HepG2 (cell line): ENCODE data around the gene SCUBE1. TPM values are rescaled to one million over a fixed set of nuclear protein-coding genes. Genes with fewer than 3 reads are reported as not detected.

Experiments
- ATAC-seq: fragments of 200-7000 bp; cut with Tn5 transposase; 3 replicates; pipeline ENCODE4 v1.9.1; 2020; ENCODE audit warnings: mild to moderate bottlenecking, moderate library complexity
- BruUV-seq: library from RNA; stranded (reverse); fragments of 400-500 nt; replicated peaks from 2 replicates; lab custom pipeline; 2021; lab: Mats Ljungman, UMichigan
- CTCF ChIA-PET: fragments of 300-600 bp; formaldehyde crosslinking; extraction: SDS; loops from one replicate; lab custom pipeline; 2021; ENCODE audit warnings: low total read pairs, inconsistent platforms, low intra/inter-chr PET ratio; lab: Yijun Ruan, JAX
- POLR2A ChIA-PET: fragments of 350-600 bp; sonication (Branson Sonifier 250); formaldehyde crosslinking; loops from one replicate; lab custom pipeline; 2020; ENCODE audit warnings: antibody characterized with exemption, inconsistent platforms; lab: Yijun Ruan, JAX
- DNase-seq: peaks from one replicate; pipeline ENCODE4 v3.0.0-alpha.2; 2015; ENCODE audit warnings: low spot score
- FAIRE-seq: peaks from 3 replicates; lab custom pipeline; 2011; peaks lifted over from hg19 to GRCh38; lab: Jason Lieb, UNC
- H2AFZ ChIP-seq: one replicate; pipeline ENCODE4 v1.6.1; 2011; ENCODE audit warnings: low read length, inconsistent platforms
- H3K27ac ChIP-seq: fragments of 300-600 bp; 3 replicates; pipeline ENCODE4 v1.8.0; 2011; ENCODE audit warnings: mixed run types, mild to moderate bottlenecking, mixed read lengths, low read length, inconsistent platforms; ENCODE audit not compliant: insufficient read depth; ENCODE audit errors: extremely low read length
- H3K27me3 ChIP-seq, 2 experiments: fragments of 200-600 bp in 1 of 2; 2 replicates in 1 of 2; 3 replicates in 1 of 2; pipeline versions ENCODE4 v1.6.0 to v1.8.0; 2011; ENCODE audit warnings: low read length in 2 of 2, mild to moderate bottlenecking in 2 of 2, moderate library complexity in 2 of 2, inconsistent platforms in 1 of 2; ENCODE audit not compliant: insufficient read depth in 2 of 2, control insufficient read depth in 1 of 2
- H3K36me3 ChIP-seq, 2 experiments: fragments of 200-600 bp in 1 of 2; replicated peaks in 1 of 2; 2 replicates in 1 of 2; 3 replicates in 1 of 2; pipeline versions ENCODE4 v1.5.1 to v1.8.0; 2011; ENCODE audit warnings: low read length in 2 of 2, inconsistent platforms in 1 of 2; ENCODE audit not compliant: insufficient read depth in 2 of 2, control insufficient read depth in 1 of 2
- H3K4me1 ChIP-seq: 2 replicates; pipeline ENCODE4 v1.5.1; 2012; ENCODE audit warnings: low read length, inconsistent platforms; ENCODE audit not compliant: insufficient read depth
- H3K4me2 ChIP-seq: 2 replicates; pipeline ENCODE4 v1.6.0; 2011; ENCODE audit warnings: low read depth, low read length, inconsistent platforms
- H3K4me3 ChIP-seq, 3 experiments: fragments of 200-600 bp in 1 of 3; sonication (generic), shearing (Covaris generic) in 1 of 3; replicated peaks in 1 of 3; 2 replicates each; pipeline ENCODE4 v1.5.1; 2011 to 2016; ENCODE audit warnings: low read length in 3 of 3, inconsistent platforms in 2 of 3, low read depth in 2 of 3, mild to moderate bottlenecking in 2 of 3, control low read depth in 1 of 3, mixed read lengths in 1 of 3; ENCODE audit not compliant: insufficient read depth in 1 of 3
- H3K79me2 ChIP-seq: one replicate; pipeline ENCODE4 v1.6.1; 2011; ENCODE audit warnings: low read length, inconsistent platforms; ENCODE audit not compliant: insufficient read depth
- H3K9ac ChIP-seq: 2 replicates; pipeline ENCODE4 v1.6.0; 2011; ENCODE audit warnings: mild to moderate bottlenecking, low read depth, low read length, inconsistent platforms; ENCODE audit not compliant: insufficient read depth
- H3K9me3 ChIP-seq: 2 replicates; pipeline ENCODE4 v1.5.1; 2012; ENCODE audit warnings: mild to moderate bottlenecking, low read length
- H4K20me1 ChIP-seq: 2 replicates; pipeline ENCODE4 v1.6.0; 2011; ENCODE audit warnings: inconsistent platforms, mild to moderate bottlenecking, low read length, moderate library complexity; ENCODE audit not compliant: insufficient read depth
- CAMTA2 ChIP-seq: sonication (generic); formaldehyde crosslinking; IDR thresholded peaks from 2 replicates; pipeline ENCODE4 v1.4.0; 2020; ENCODE audit warnings: mild to moderate bottlenecking, missing genetic modification reagents, borderline replicate concordance
- CENPX ChIP-seq: sonication (generic); formaldehyde crosslinking; IDR thresholded peaks from 2 replicates; pipeline ENCODE4 v1.9.0; 2021; ENCODE audit warnings: mild to moderate bottlenecking, missing genetic modification reagents, moderate library complexity
- EHMT2 ChIP-seq: fragments of 200-600 bp; sonication (generic); IDR thresholded peaks from 2 replicates; pipeline ENCODE4 v1.7.0; 2017; ENCODE audit warnings: antibody characterized with exemption, low read depth, low read length, borderline replicate concordance
- SKIL ChIP-seq: sonication (generic); formaldehyde crosslinking; IDR thresholded peaks from 2 replicates; pipeline ENCODE4 v1.8.0; 2022; ENCODE audit warnings: missing genetic modification reagents, mild to moderate bottlenecking, moderate library complexity, borderline replicate concordance
- TP53 ChIP-seq: sonication (generic); formaldehyde crosslinking; conservative IDR thresholded peaks from 2 replicates; pipeline ENCODE4 v1.4.0; 2020; ENCODE audit warnings: missing genetic modification reagents
- U2AF2 ChIP-seq: fragments of 200-400 bp; formaldehyde crosslinking; IDR thresholded peaks from 2 replicates; pipeline ENCODE4 v1.6.1; 2017; ENCODE audit warnings: low read depth, mild to moderate bottlenecking, low read length
- XBP1 ChIP-seq: sonication (generic); formaldehyde crosslinking; IDR thresholded peaks from 2 replicates; pipeline ENCODE4 v1.5.0; 2020; ENCODE audit warnings: missing genetic modification reagents
- ZBTB33 ChIP-seq: sonication (generic); formaldehyde crosslinking; IDR thresholded peaks from 2 replicates; pipeline ENCODE4 v1.4.0; 2020; ENCODE audit warnings: missing genetic modification reagents
- ZC3H13 ChIP-seq: sonication (generic); formaldehyde crosslinking; IDR thresholded peaks from 2 replicates; pipeline ENCODE4 v1.8.1; 2023; ENCODE audit warnings: mild to moderate bottlenecking, missing genetic modification reagents, moderate library complexity
- ZFX ChIP-seq: sonication (generic); formaldehyde crosslinking; IDR thresholded peaks from 2 replicates; pipeline ENCODE4 v1.4.0; 2020; ENCODE audit warnings: mild to moderate bottlenecking, low read depth, missing genetic modification reagents, moderate library complexity
- ZMYM4 ChIP-seq: sonication (generic); formaldehyde crosslinking; IDR thresholded peaks from 2 replicates; pipeline ENCODE4 v1.8.1; 2023; ENCODE audit warnings: mild to moderate bottlenecking, missing genetic modification reagents
- ZNF101 ChIP-seq: sonication (generic); formaldehyde crosslinking; IDR thresholded peaks from 2 replicates; pipeline ENCODE4 v1.4.0; 2020; ENCODE audit warnings: mild to moderate bottlenecking, low read depth, missing genetic modification reagents, borderline replicate concordance
- ZNF124 ChIP-seq: sonication (generic); formaldehyde crosslinking; IDR thresholded peaks from 2 replicates; pipeline ENCODE4 v1.4.0; 2020; ENCODE audit warnings: missing genetic modification reagents
- ZNF337 ChIP-seq: sonication (generic); formaldehyde crosslinking; IDR thresholded peaks from 2 replicates; pipeline ENCODE4 v1.5.1; 2020; ENCODE audit warnings: missing genetic modification reagents, low read depth, mild to moderate bottlenecking, borderline replicate concordance
- ZNF432 ChIP-seq: sonication (generic); formaldehyde crosslinking; IDR thresholded peaks from 2 replicates; pipeline ENCODE4 v1.5.0; 2020; ENCODE audit warnings: missing genetic modification reagents, mild to moderate bottlenecking, borderline replicate concordance
- ZNF740 ChIP-seq: sonication (generic); formaldehyde crosslinking; IDR thresholded peaks from 2 replicates; pipeline ENCODE4 v1.4.0; 2020; ENCODE audit warnings: missing genetic modification reagents
- ZNF746 ChIP-seq: sonication (generic); formaldehyde crosslinking; IDR thresholded peaks from 2 replicates; pipeline ENCODE4 v1.8.0; 2022; ENCODE audit warnings: mild to moderate bottlenecking, missing genetic modification reagents
- ZNF883 ChIP-seq: sonication (generic); formaldehyde crosslinking; IDR thresholded peaks from 2 replicates; pipeline ENCODE4 v1.5.1; 2020; ENCODE audit warnings: mild to moderate bottlenecking, missing genetic modification reagents; ENCODE audit errors: not compliant biosample characterization
- ZSCAN20 ChIP-seq: sonication (generic); formaldehyde crosslinking; IDR thresholded peaks from 2 replicates; pipeline ENCODE4 v1.4.0; 2020; ENCODE audit warnings: missing genetic modification reagents, mild to moderate bottlenecking, borderline replicate concordance
- WGBS: methylation state at CpG from one replicate; pipeline ENCODE4 v1.1.6; 2017; ENCODE audit warnings: low lambda C conversion rate; 5-methylcytosine and 5-hydroxymethylcytosine counted together
- in situ Hi-C: cut with HindIII; loops from 2 replicates; pipeline ENCODE4 v1.10.0; 2017; ENCODE audit warnings: low pct_unique_long_range_greater_than_20kb; ENCODE audit not compliant: extremely low pct_ligation_motif_present
- intact Hi-C: fragments of 100-400 bp; cut with micrococcal nuclease; formaldehyde crosslinking; loops from one replicate; pipeline ENCODE4 v1.10.0; 2022; ENCODE audit not compliant: unreplicated experiment
- polyA plus RNA-seq, 8 experiments: library from polyadenylated mRNA; depleted of rRNA in 3 of 8; stranded (reverse) in 7 of 8; unstranded in 1 of 8; fragments of >200 nt; fragmentation: Illumina TruSeq in 4 of 8; extraction: Trizol in 4 of 8; gene quantifications; 2 replicates each; pipeline versions ENCODE4 v1.2.1 to v1.2.3, GENCODE V29; 2011 to 2016; ENCODE audit warnings: low read depth in 4 of 8, missing spikeins in 1 of 8, mixed read lengths in 1 of 8; ENCODE audit not compliant: insufficient read depth in 1 of 8
- total RNA-seq, 5 experiments: library from RNA; depleted of rRNA; stranded (reverse); fragments of >200 nt; fragmentation: Illumina TruSeq; extraction: Trizol; gene quantifications; 2 replicates each; pipeline ENCODE4 v1.2.3, GENCODE V29; 2016; ENCODE audit warnings: low read depth in 1 of 5

Gene SCUBE1
- total and polyA plus RNA-seq, 2 of the 13 experiments (the other 11 are each of a cell fraction or from before 2014, with no cell fraction given): under 0.01 to 0.05 TPM

GRCh38 chr22:43200031-43200430 lies 143.1 kb downstream of the SCUBE1 start:
- ATAC-seq (no peak), FAIRE-seq (no peak), DNase-seq (no peak)
- intact Hi-C loops: no loop called here
- Histone ChIP-seq H3K36me3 (no peaks in the 10 kb centered on the region), H3K79me2 (no peaks in the 10 kb centered on the region), H3K9me3 (no peaks in the 10 kb centered on the region), H3K9ac (no peak overlapping the region), H3K4me2 (no peak overlapping the region), H3K4me1 (peaks cover 16% of the 10 kb centered on the region), H3K4me3 (no peak overlapping the region), H3K27me3 (peaks cover 6 to 68% of the 10 kb centered on the region in 2 experiments), H2AFZ (no peak overlapping the region), H4K20me1 (no peaks in the 10 kb centered on the region)
- WGBS: 65% methylated on average over 14 of the region's 17 CpGs
- no TSS peak for BruUV-seq
- CTCF ChIA-PET: no interaction called here
- in situ Hi-C loops: no loop called here
- TF ChIP-seq ZNF124 (CRISPR knock-in tag) (no peak), ZNF337 (CRISPR knock-in tag) (no peak), ZNF746 (no peak), TP53 (CRISPR knock-in tag) (no peak), ZC3H13 (CRISPR knock-in tag) (no peak), CENPX (no peak), EHMT2 (no peak), U2AF2 (no peak), ZBTB33 (no peak), CAMTA2 (CRISPR knock-in tag) (no peak), ZFX (no peak), ZMYM4 (CRISPR knock-in tag) (no peak), XBP1 (CRISPR knock-in tag) (no peak), ZNF101 (CRISPR knock-in tag) (no peak), ZSCAN20 (CRISPR knock-in tag) (no peak), ZNF740 (CRISPR knock-in tag) (no peak), ZNF883 (CRISPR knock-in tag) (no peak), SKIL (CRISPR knock-in tag) (no peak), ZNF432 (CRISPR knock-in tag) (no peak)
- TF ChIP-seq, all 625 proteins: peak for 0
- H3K27ac ChIP-seq: no peak overlapping the region
- POLR2A ChIA-PET: interaction anchor here (0.5 to 1.6 kb wide), 2 partner anchors 13 to 179 kb away, joined by 4 to 5 read pairs; no protein-coding TSS in a partner anchor
